Lung microvascular endothelial cell (primary cell): ENCODE measurements around the gene RNLS. TPM values are rescaled to one million over a fixed set of nuclear protein-coding genes. Genes with fewer than 3 reads are reported as not detected.

Source experiments
- DNase-seq, 2 donors: peaks; one replicate each; pipeline versions ENCODE4 v3.0.0 to v3.0.0-alpha.2; 2010; ENCODE audit warnings: low read depth in 2 of 2
- total RNA-seq: library from RNA; depleted of rRNA; stranded (reverse); fragments of >200 nt; gene quantifications from 2 replicates; pipeline ENCODE4 v1.2.1, GENCODE V29; 2014

The RNLS gene
- total RNA-seq, 1 donor from 2014 or later, result 0.60 TPM

DNA sequence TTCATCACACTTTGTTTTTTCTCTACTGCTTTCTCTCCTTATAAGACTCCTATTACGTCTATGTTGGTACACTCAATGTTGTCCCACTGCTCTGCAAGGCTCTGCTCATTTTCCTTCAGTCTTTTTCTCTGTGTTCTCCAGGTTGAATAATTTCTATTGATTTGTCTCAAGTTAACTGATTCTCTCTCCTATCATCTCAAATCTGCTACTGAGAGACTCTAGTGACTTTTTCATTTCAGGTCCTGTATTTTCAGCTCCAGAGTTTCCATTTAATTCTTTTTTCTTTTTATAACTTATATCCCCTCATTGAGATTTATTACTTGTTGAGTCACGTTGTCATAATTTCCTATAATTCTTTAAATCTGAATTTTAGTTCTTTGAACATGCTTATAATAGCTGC is 100.9 kb downstream of the RNLS start:
- no peak for DNase-seq

- no peak for DNase-seq
These were observed 104.9 kb downstream of the RNLS start for GRCh38 chr10:88478256-88478655.

- DNase-seq, result no peak
These were observed 105.6 kb downstream of the RNLS start for GRCh38 chr10:88477343-88478085.

- no peak for DNase-seq
These were observed 108.0 kb downstream of the RNLS start for GRCh38 chr10:88474884-88475844.

- no peak for DNase-seq
These were observed 108.9 kb downstream of the RNLS start for GRCh38 chr10:88473989-88474883.

DNA sequence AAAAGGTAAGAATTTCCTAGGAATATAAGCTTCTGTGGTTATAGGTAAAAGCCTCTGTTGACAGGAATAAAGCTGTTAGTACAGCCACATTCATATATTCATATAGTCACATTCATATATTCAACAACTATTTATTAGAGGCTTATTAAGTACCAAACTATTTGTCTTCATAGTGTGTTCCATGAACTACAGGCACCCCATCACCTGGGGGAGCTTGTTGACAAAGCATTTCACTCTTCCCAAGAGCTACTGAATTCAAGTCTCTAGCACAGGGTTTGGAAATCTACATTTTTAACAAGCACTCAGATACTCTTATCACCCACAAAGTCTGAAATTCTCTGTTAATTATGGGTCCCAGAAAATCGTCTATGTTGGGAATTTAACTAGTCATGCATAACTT is 110.6 kb downstream of the RNLS start:
- DNase-seq, result peak in 1 of 2 donors; percentile 7

- no peak for DNase-seq
These were observed 111.2 kb downstream of the RNLS start for GRCh38 chr10:88471899-88472298.

- no peak for DNase-seq
These were observed 115.2 kb downstream of the RNLS start for GRCh38 chr10:88467835-88468485.

- DNase-seq, result no peak
These were observed 116.3 kb downstream of the RNLS start for GRCh38 chr10:88466786-88467185.

GRCh38 chr10:88465765-88466164 is 117.4 kb downstream of the RNLS start:
- DNase-seq, result no peak

- DNase-seq, result no peak
These were observed 119.3 kb downstream of the RNLS start for GRCh38 chr10:88463811-88464210.

- no peak for DNase-seq
These were observed 121.7 kb downstream of the RNLS start for GRCh38 chr10:88461426-88461825.

- DNase-seq, result no peak
These were observed 123.6 kb downstream of the RNLS start for GRCh38 chr10:88459530-88459929.

- no peak for DNase-seq
These were observed 124.9 kb downstream of the RNLS start for GRCh38 chr10:88458209-88458608.

GRCh38 chr10:88457660-88458059 is 125.5 kb downstream of the RNLS start:
- DNase-seq, result no peak

DNA sequence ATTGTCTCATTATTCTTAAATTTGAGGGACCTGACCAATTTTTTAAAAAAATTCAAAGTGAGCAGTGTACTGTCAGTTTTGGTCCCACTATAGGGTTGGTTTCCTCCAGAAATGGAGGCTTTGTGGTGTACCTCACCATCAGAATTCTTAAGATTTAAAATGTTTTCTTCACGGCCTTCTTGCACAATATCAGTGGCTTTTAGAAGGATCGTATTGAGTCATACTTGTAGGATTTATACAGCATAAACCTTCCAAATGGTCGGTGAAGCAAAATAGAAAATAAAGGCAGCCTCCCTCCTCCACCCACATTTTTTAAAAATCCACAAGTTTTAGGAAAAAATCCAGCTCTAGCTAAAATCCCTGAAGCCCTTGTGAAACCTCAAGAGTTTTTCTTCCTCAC is 126.4 kb downstream of the RNLS start:
- no peak for DNase-seq

- no peak for DNase-seq
These were observed 127.3 kb downstream of the RNLS start for GRCh38 chr10:88455831-88456230.

- no peak for DNase-seq
These were observed 132.9 kb downstream of the RNLS start for GRCh38 chr10:88450201-88450600.

DNA sequence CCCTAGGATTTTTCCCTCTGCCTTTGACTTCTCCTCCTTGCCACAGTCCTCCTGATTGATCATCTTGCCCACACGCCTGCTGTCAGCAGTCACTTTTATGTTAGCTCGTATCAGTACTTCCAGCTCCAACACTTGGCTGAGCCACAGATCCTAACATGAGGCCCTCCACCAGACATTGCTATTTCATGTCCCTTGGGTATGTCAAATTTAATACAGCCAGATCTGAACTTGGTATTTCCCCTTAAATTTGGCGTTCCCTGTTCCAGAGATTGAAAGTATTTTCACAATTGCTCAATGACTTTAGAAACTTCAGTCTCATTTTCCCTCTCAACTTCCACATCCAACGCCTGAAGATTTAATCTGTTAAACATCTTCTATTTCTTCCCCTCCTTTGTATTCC is 140.4 kb downstream of the RNLS start:
- no peak for DNase-seq

- no peak for DNase-seq
These were observed 142.6 kb downstream of the RNLS start for GRCh38 chr10:88440541-88440940.

DNA sequence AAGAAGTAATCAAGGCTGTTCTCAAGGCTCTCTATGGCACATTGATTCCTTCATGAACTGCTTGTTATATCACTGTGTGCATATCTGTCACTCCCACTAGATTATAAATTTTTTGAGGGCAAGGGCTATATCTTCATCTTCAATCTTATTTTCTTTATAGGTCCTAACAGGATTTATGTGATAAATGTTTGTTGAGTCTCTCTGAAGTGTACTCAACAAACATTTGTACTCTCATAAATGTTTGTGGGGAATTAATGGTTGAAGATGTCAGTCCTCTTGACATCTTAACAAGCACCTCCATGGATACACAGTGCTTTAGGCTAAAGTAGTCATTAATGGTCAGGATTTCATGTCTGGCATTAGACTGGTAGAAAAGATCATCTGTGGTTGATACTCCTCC is 143.2 kb downstream of the RNLS start:
- DNase-seq, result no peak
